Vagina (tissue), 2 donors: ENCODE results near the gene RUSC2. TPM values are rescaled to one million over a fixed set of nuclear protein-coding genes. Genes with fewer than 3 reads are reported as not detected.
"Not testable (repeated sequence)": the region's sequence is repeated elsewhere in the genome, so short reads cannot be mapped to it uniquely, and the experiment has no call there.

Source experiments
- DNase-seq, 2 donors: peaks; one replicate each; pipeline ENCODE4 v3.0.0-alpha.2; 2017; ENCODE audit errors: extremely low spot score in 2 of 2
- H3K27ac ChIP-seq: fragments of 200-600 bp; sonication (generic); one replicate; pipeline ENCODE4 v1.5.1; 2019
- H3K27me3 ChIP-seq: fragments of 200-600 bp; sonication (generic); one replicate; pipeline ENCODE4 v1.5.1; 2019
- H3K36me3 ChIP-seq, 2 donors: fragments of 200-600 bp; sonication (generic); one replicate each; pipeline ENCODE4 v1.5.1; 2017 to 2019
- H3K4me1 ChIP-seq: fragments of 200-600 bp; sonication (generic); one replicate; pipeline ENCODE4 v1.5.1; 2019
- H3K4me3 ChIP-seq, 2 donors: fragments of 200-600 bp; sonication (generic); 1 replicate in 1 of 2; 2 replicates in 1 of 2; pipeline ENCODE4 v1.5.1; 2016 to 2019
- H3K9me3 ChIP-seq: fragments of 200-600 bp; sonication (generic); one replicate; pipeline ENCODE4 v1.5.1; 2019
- CTCF ChIP-seq, 3 experiments: fragments of 450-650 bp in 2 of 3; fragments of 200-600 bp in 1 of 3; sonication (generic) in 1 of 3; IDR thresholded peaks; one replicate each; pipeline ENCODE4 v1.5.1; 2017 to 2019; ENCODE audit warnings: antibody characterized with exemption in 3 of 3, mild to moderate bottlenecking in 2 of 3, moderate library complexity in 2 of 3
- POLR2A ChIP-seq, 2 donors: fragments of 450-650 bp; IDR thresholded peaks; one replicate each; pipeline ENCODE4 v1.6.1; 2017; ENCODE audit warnings: antibody characterized with exemption in 2 of 2, mild to moderate bottlenecking in 2 of 2, moderate library complexity in 2 of 2
- POLR2AphosphoS5 ChIP-seq, 2 donors: sonication (generic); formaldehyde crosslinking; IDR thresholded peaks; one replicate each; pipeline ENCODE4 v1.9.0; 2017; ENCODE audit warnings: antibody characterized with exemption in 2 of 2, mild to moderate bottlenecking in 2 of 2, low read depth in 1 of 2; ENCODE audit not compliant: insufficient read depth in 1 of 2
- intact Hi-C: fragments of 100-400 bp; cut with DNase I; formaldehyde crosslinking; loops from one replicate; pipeline ENCODE4 v1.15.1; 2023
- total RNA-seq: library from RNA; depleted of rRNA; stranded (reverse); fragments of >200 nt; gene quantifications from one replicate; pipeline ENCODE4 v1.2.3, GENCODE V29; 2016

RUSC2 gene
- total RNA-seq, 1 donor from 2014 or later, result 18.9 TPM

- TF ChIP-seq POLR2A (IDR thresholded peaks at IDR 0.05) (no peak), POLR2AphosphoS5 (IDR thresholded peaks at IDR 0.05; ENCODE audit: insufficient read depth in 1 of 2, low read depth in 1 of 2) (no peak), CTCF (IDR thresholded peaks at IDR 0.05) (no peak)
- no peak for DNase-seq
- Histone ChIP-seq H3K4me3 (no peak overlapping the region), H3K27ac (no peak overlapping the region), H3K4me1 (peaks cover 23% of the 10 kb centered on the region), H3K36me3 (no peaks in the 10 kb centered on the region), H3K27me3 (no peaks in the 10 kb centered on the region), H3K9me3 (no peaks in the 10 kb centered on the region)
- intact Hi-C loops, result no loop called here
Observed at GRCh38 chr9:35533398-35533797, 43.5 kb downstream of the RUSC2 start.

GRCh38 chr9:35534921-35535320 lies 45.0 kb downstream of the RUSC2 start:
- H3K36me3 ChIP-seq, H3K27ac ChIP-seq, H3K4me3 ChIP-seq, H3K27me3 ChIP-seq, H3K9me3 ChIP-seq, intact Hi-C loops, DNase-seq: not testable (repeated sequence)
- H3K4me1 ChIP-seq, result peaks cover 27% of the 10 kb centered on the region

GRCh38 chr9:35537913-35538312 lies 48.0 kb downstream of the RUSC2 start:
- intact Hi-C loops, result no loop called here

GRCh38 chr9:35538361-35539234 lies 48.7 kb downstream of the RUSC2 start:
- intact Hi-C loops, result no loop called here
- peak overlapping the region; percentile 88 for H3K27ac ChIP-seq
- TF ChIP-seq CTCF (IDR thresholded peaks at IDR 0.05), result no peak
- TF ChIP-seq POLR2AphosphoS5 (IDR thresholded peaks at IDR 0.05; ENCODE audit: insufficient read depth in 1 of 2, low read depth in 1 of 2), result peak in 1 of 2 donors; percentile 86
- TF ChIP-seq POLR2A (IDR thresholded peaks at IDR 0.05), result peak in 1 of 2 donors; percentile 25
- peaks cover 53% of the 10 kb centered on the region for H3K4me1 ChIP-seq
- H3K9me3 ChIP-seq, result no peaks in the 10 kb centered on the region
- no peak for DNase-seq
- peak overlapping the region; percentile 44 to 47 for H3K4me3 ChIP-seq
- no peaks in the 10 kb centered on the region for H3K36me3 ChIP-seq
- no peaks in the 10 kb centered on the region for H3K27me3 ChIP-seq

More at GRCh38 chr9:35537913-35538312, 48.0 kb downstream of the RUSC2 start:
- H3K27ac ChIP-seq, result peak overlapping the region; percentile 88
- peaks cover 49% of the 10 kb centered on the region for H3K4me1 ChIP-seq
- H3K36me3 ChIP-seq, result no peaks in the 10 kb centered on the region
- no peak for DNase-seq
- H3K9me3 ChIP-seq, result no peaks in the 10 kb centered on the region
- H3K27me3 ChIP-seq, result no peaks in the 10 kb centered on the region
- H3K4me3 ChIP-seq, result peak overlapping the region; percentile 44 to 47
- TF ChIP-seq POLR2A (IDR thresholded peaks at IDR 0.05) (no peak), CTCF (IDR thresholded peaks at IDR 0.05) (no peak), POLR2AphosphoS5 (IDR thresholded peaks at IDR 0.05; ENCODE audit: insufficient read depth in 1 of 2, low read depth in 1 of 2) (no peak)

Other genes with a start within 250 kb of the RUSC2 start
- 29.7 TPM for gene TESK1, start 115.2 kb downstream of the RUSC2 start, total RNA-seq
- gene CD72, start 128.3 kb downstream of the RUSC2 start, total RNA-seq, result 5.6 TPM
- 2.5 TPM for gene SIT1, start 160.8 kb downstream of the RUSC2 start, total RNA-seq
- gene RMRP, start 167.9 kb downstream of the RUSC2 start, total RNA-seq, result 8,462 TPM
- 17.2 TPM for gene CCDC107, start 168.2 kb downstream of the RUSC2 start, total RNA-seq
- gene ARHGEF39, start 175.1 kb downstream of the RUSC2 start, total RNA-seq, result 1.2 TPM
- 0.98 TPM for gene CA9, start 183.8 kb downstream of the RUSC2 start, total RNA-seq
- 460 TPM for gene TPM2, start 199.8 kb downstream of the RUSC2 start, total RNA-seq
- 268 TPM for gene TLN1, start 242.1 kb downstream of the RUSC2 start, total RNA-seq
- gene CREB3, start 242.6 kb downstream of the RUSC2 start, total RNA-seq, result 35.1 TPM